Tibial nerve (tissue), 4 donors: ENCODE data around the gene PRKRIP1. TPM values are rescaled to one million over a fixed set of nuclear protein-coding genes. Genes with fewer than 3 reads are reported as not detected.

Experiments
- DNase-seq, 2 donors: peaks; one replicate each; pipeline ENCODE4 v3.0.0-alpha.2; 2019; ENCODE audit warnings: low spot score in 2 of 2
- H3K27ac ChIP-seq, 4 donors: fragments of 200-600 bp; sonication (generic) in 3 of 4; one replicate each; pipeline ENCODE4 v1.5.1; 2017 to 2019; ENCODE audit warnings: mild to moderate bottlenecking in 1 of 4
- H3K27me3 ChIP-seq, 2 donors: fragments of 200-600 bp; sonication (generic) in 1 of 2; one replicate each; pipeline versions ENCODE4 v1.5.1 to v1.6.0; 2017 to 2019
- H3K36me3 ChIP-seq, 3 donors: fragments of 200-600 bp; sonication (generic); one replicate each; pipeline ENCODE4 v1.5.1; 2018 to 2019
- H3K4me1 ChIP-seq, 4 donors: fragments of 200-600 bp; sonication (generic) in 3 of 4; one replicate each; pipeline ENCODE4 v1.5.1; 2017 to 2019
- H3K4me3 ChIP-seq, 4 donors: fragments of 200-600 bp; sonication (generic) in 3 of 4; one replicate each; pipeline ENCODE4 v1.5.1; 2017 to 2019; ENCODE audit warnings: mild to moderate bottlenecking in 1 of 4, moderate library complexity in 1 of 4
- H3K9me3 ChIP-seq, 4 donors: fragments of 200-600 bp; sonication (generic) in 3 of 4; one replicate each; pipeline ENCODE4 v1.5.1; 2017 to 2019
- CTCF ChIP-seq, 5 experiments: fragments of 200-600 bp in 3 of 5; fragments of 450-650 bp in 2 of 5; sonication (generic) in 3 of 5; IDR thresholded peaks; one replicate each; pipeline ENCODE4 v1.5.1; 2016 to 2019; ENCODE audit warnings: antibody characterized with exemption in 5 of 5, mild to moderate bottlenecking in 3 of 5, moderate library complexity in 2 of 5
- EP300 ChIP-seq, 2 donors: sonication (generic); formaldehyde crosslinking; IDR thresholded peaks; one replicate each; pipeline ENCODE4 v1.6.1; 2017; ENCODE audit warnings: antibody characterized with exemption in 2 of 2, mild to moderate bottlenecking in 1 of 2
- POLR2A ChIP-seq, 2 donors: fragments of 450-650 bp; IDR thresholded peaks; one replicate each; pipeline ENCODE4 v1.6.1; 2017; ENCODE audit warnings: antibody characterized with exemption in 2 of 2, mild to moderate bottlenecking in 2 of 2, moderate library complexity in 2 of 2
- WGBS, 2 donors: methylation state at CpG; one replicate each; pipeline ENCODE4 v1.1.5; 2018; 5-methylcytosine and 5-hydroxymethylcytosine counted together
- total RNA-seq, 4 donors: library from RNA; depleted of rRNA; stranded (reverse); fragments of >200 nt; gene quantifications; one replicate each; pipeline ENCODE4 v1.1.0, GENCODE V29; 2016

Gene PRKRIP1
- total RNA-seq, 4 donors from 2014 or later: 34.7 to 62.1 (median 48.5) TPM

DNA sequence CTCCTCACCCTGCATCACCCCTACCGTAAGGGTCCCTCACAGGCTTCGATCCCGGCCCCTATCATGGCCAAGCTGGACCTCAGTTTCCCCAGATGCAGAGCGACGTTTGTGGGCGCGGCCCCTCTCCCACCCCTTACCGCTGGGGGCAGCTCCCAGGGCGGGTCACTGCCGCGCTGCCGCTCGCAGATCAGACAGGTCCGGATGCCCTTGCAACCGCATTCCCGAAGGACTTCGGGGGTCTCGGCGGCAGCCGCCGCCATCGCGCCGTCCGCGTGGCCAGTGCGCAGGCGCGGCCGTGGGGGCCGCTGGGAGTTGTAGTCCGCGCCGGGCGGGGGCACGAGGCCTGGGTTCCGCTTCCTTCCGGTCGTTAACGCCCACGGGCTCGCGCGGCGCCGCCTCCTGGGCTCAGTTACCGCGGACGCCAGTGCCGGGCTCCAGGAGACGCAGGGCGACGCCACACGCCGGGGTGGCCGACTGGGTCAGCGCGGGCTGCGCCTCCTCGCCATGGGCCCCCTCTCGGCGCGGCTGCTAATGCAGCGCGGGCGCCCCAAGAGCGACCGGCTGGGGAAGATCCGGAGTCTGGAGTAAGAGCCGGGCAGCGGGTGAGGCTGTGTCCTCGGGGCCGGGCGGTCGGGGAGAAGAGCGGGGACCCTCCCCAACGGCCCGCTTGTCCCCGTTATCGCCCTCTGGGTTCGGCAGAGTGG lies 68.6 kb downstream of the PRKRIP1 start, which contains the start of the genes ALKBH4 and LRWD1:
Gene ALKBH4 (minus strand): TSS at position 287 of the 704 bp plus-strand sequence. CDS start 27 bp downstream, at position 260.
Gene LRWD1 (plus strand): TSS at position 408 of the 704 bp plus-strand sequence. CDS start 97 bp downstream, at position 505.
- Histone ChIP-seq H3K27ac (peak within 1 kb of the TSS in 3 of 4 donors; percentile 57 to 82 (median 74)), H3K4me1 (peaks cover 0 to 41% (median 17%) of the 10 kb centered on the region in 4 donors), H3K36me3 (peaks cover 0 to 34% (median 0%) of the 10 kb centered on the region in 3 donors), H3K4me3 (peak within 1 kb of the TSS; percentile 52 to 92 (median 71)), H3K9me3 (no peaks in the 10 kb centered on the region), H3K27me3 (no peaks in the 10 kb centered on the region)
- 0% methylated on average over 15 to 29 of the region's 81 CpGs for WGBS, 2 donors
- TF ChIP-seq CTCF (IDR thresholded peaks at IDR 0.05) (peak in 3 of 5 experiments; percentile 13 to 53 (median 30)), POLR2A (IDR thresholded peaks at IDR 0.05) (peak in 1 of 2 donors; percentile 41), EP300 (IDR thresholded peaks at IDR 0.05) (peak in 1 of 2 donors; percentile 69)
- peak; percentile 82 to 86 for DNase-seq

GRCh38 chr7:102466097-102466496 lies 69.9 kb downstream of the PRKRIP1 start:
- Histone ChIP-seq H3K4me1 (peaks cover 0 to 41% (median 17%) of the 10 kb centered on the region in 4 donors), H3K9me3 (no peaks in the 10 kb centered on the region), H3K27ac (no peak overlapping the region), H3K27me3 (no peaks in the 10 kb centered on the region), H3K36me3 (peaks cover 0 to 37% (median 0%) of the 10 kb centered on the region in 3 donors), H3K4me3 (peak overlapping the region in 1 of 4 donors; percentile 65)
- no peak for DNase-seq
- 93 to 97% methylated on average over 7 of the region's 7 CpGs for WGBS, 2 donors
- no peak for TF ChIP-seq POLR2A (IDR thresholded peaks at IDR 0.05)
- TF ChIP-seq CTCF (IDR thresholded peaks at IDR 0.05): no peak
- no peak for TF ChIP-seq EP300 (IDR thresholded peaks at IDR 0.05)

DNA sequence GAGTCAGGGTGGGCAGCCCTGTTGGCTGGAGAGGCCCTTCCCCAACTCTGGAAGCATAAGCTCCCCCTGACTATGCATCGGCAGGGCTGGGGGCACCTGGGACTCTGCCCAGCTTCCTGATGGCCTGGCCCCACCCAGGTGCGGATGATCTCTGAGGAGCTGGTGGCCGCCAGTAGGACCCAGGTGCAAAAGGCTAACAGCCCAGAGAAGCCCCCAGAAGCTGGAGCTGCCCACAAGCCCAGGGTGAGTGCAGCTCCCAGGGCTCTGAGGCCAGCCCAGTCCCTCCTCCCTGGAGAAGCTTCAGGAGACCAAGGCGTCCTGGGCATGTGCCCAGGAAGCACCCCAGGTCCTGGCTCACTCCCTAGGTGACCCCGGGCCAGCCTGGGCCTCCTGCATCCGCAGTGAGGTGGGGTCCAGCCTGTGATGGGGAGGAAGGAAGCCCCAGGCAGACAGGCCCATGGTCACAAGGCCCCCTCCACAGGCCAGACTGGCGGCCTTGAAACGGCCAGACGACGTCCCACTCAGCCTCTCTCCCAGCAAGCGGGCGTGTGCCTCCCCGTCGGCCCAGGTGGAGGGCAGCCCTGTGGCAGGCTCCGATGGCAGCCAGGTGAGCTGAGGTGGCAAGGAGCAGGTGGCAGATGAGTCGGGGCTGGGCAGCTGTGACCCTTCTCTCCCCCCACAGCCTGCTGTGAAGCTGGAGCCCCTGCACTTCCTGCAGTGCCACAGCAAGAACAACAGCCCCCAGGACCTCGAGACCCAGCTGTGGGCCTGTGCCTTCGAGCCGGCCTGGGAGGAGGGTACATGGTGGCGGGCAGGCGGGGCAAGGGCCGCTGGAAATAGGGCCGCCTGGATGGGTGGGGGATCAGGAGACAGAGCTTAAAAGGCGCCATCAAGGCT lies 71.7 kb downstream of the PRKRIP1 start:
- Histone ChIP-seq H3K4me3 (no peak overlapping the region), H3K9me3 (no peaks in the 10 kb centered on the region), H3K27me3 (no peaks in the 10 kb centered on the region), H3K27ac (no peak overlapping the region), H3K36me3 (peaks cover 0 to 55% (median 0%) of the 10 kb centered on the region in 3 donors), H3K4me1 (peaks cover 0 to 30% (median 17%) of the 10 kb centered on the region in 4 donors)
- DNase-seq: no peak
- TF ChIP-seq POLR2A (IDR thresholded peaks at IDR 0.05) (no peak), CTCF (IDR thresholded peaks at IDR 0.05) (no peak), EP300 (IDR thresholded peaks at IDR 0.05) (no peak)
- 88 to 90% methylated on average over 15 to 22 of the region's 24 CpGs for WGBS, 2 donors

DNA sequence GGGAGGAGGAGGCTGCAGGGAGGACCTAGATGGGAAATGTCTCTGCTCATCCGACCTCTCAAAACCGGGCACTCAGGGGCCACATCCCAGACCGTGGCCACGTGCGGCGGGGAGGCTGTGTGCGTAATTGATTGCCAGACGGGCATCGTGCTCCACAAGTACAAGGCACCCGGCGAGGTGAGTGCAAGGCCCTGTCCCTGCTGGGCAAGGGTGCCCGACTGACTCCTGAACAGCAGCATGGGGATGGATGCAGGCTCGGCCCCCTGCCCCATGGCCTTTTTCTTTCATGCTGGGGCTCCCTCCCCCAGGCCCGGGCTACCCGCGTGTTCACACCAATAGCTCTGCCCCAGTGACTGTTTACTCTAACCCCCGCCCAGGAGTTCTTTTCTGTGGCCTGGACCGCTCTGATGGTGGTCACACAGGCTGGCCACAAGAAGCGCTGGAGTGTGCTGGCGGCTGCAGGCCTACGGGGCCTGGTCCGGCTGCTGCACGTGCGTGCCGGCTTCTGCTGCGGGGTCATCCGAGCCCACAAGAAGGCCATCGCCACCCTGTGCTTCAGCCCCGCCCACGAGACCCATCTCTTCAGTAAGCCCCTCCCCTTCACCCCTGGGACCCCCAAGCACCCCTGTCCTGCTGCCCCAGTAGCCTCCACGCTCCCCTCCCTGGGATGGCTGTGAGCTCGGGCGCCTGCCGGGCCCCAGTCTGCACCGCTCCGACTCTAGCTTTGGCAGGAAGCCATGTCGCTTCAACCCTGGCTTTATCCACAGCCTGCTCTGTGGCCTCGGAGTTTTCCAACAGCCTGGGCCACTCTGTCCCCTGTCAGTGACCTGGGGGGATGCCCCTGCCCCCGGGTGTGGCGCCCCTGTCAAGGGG lies 72.6 kb downstream of the PRKRIP1 start:
- H3K36me3 ChIP-seq: peaks cover 0 to 64% (median 0%) of the 10 kb centered on the region in 3 donors
- no peaks in the 10 kb centered on the region for H3K9me3 ChIP-seq
- peaks cover 0 to 22% (median 13%) of the 10 kb centered on the region in 4 donors for H3K4me1 ChIP-seq
- TF ChIP-seq CTCF (IDR thresholded peaks at IDR 0.05) (no peak), EP300 (IDR thresholded peaks at IDR 0.05) (no peak), POLR2A (IDR thresholded peaks at IDR 0.05) (no peak)
- 85 to 88% methylated on average over 35 to 40 of the region's 40 CpGs for WGBS, 2 donors
- no peak for DNase-seq
- H3K4me3 ChIP-seq: no peak overlapping the region
- no peaks in the 10 kb centered on the region for H3K27me3 ChIP-seq
- no peak overlapping the region for H3K27ac ChIP-seq
